Occipital lobe (tissue), 2 donors: ENCODE data around the gene CORO7. TPM values are rescaled to one million over a fixed set of nuclear protein-coding genes. Genes with fewer than 3 reads are reported as not detected.
"Not testable (repeated sequence)": the region's sequence is repeated elsewhere in the genome, so short reads cannot be mapped to it uniquely, and the experiment has no call there.

ENCODE experiments used
- DNase-seq: peaks from one replicate; lab custom pipeline; 2025; lab: John Stamatoyannopoulos, UW
- total RNA-seq: library from RNA; depleted of rRNA; stranded (reverse); fragments of >200 nt; gene quantifications from one replicate; pipeline ENCODE4 v1.2.3, GENCODE V29; 2014

CORO7 gene
- total RNA-seq, 1 donor from 2014 or later = 38.8 TPM

GRCh38 chr16:4356820-4357219 is 59.6 kb downstream of the CORO7 start:
- DNase-seq = no peak

GRCh38 chr16:4354512-4355409 is 61.6 kb downstream of the CORO7 start:
- no peak for DNase-seq

GRCh38 chr16:4353675-4354074 is 62.7 kb downstream of the CORO7 start:
- no peak for DNase-seq

- no peak for DNase-seq
Observed at GRCh38 chr16:4352843-4353242, 63.6 kb downstream of the CORO7 start.

- DNase-seq = no peak
Observed at GRCh38 chr16:4351880-4352279, 64.5 kb downstream of the CORO7 start.

GRCh38 chr16:4350787-4351659 is 65.4 kb downstream of the CORO7 start, which contains the start of gene PAM16:
Gene PAM16, minus strand, starts transcription at chr16:4351321. Its CDS starts 87 bp downstream, at chr16:4351234.
- DNase-seq = peak; percentile 92

- DNase-seq = no peak
Observed at GRCh38 chr16:4350365-4350786, 66.0 kb downstream of the CORO7 start.

GRCh38 chr16:4349332-4349731 is 67.1 kb downstream of the CORO7 start:
- no peak for DNase-seq

- DNase-seq = no peak
Observed at GRCh38 chr16:4347765-4348509, 68.5 kb downstream of the CORO7 start.

GRCh38 chr16:4347010-4347409 is 69.4 kb downstream of the CORO7 start:
- no peak for DNase-seq

GRCh38 chr16:4345836-4346781 is 70.3 kb downstream of the CORO7 start:
- no peak for DNase-seq

GRCh38 chr16:4344983-4345835 is 71.2 kb downstream of the CORO7 start:
- peak; percentile 72 for DNase-seq

- not testable (repeated sequence) for DNase-seq
Observed at GRCh38 chr16:4344300-4344982, 72.0 kb downstream of the CORO7 start.

- DNase-seq = no peak
Observed at GRCh38 chr16:4342866-4343744, 73.3 kb downstream of the CORO7 start.

- no peak for DNase-seq
Observed at GRCh38 chr16:4341250-4341649, 75.1 kb downstream of the CORO7 start.

- DNase-seq = no peak
Observed at GRCh38 chr16:4340443-4340842, 76.0 kb downstream of the CORO7 start.

GRCh38 chr16:4339909-4340308 is 76.5 kb downstream of the CORO7 start:
- no peak for DNase-seq

GRCh38 chr16:4339455-4339854 is 76.9 kb downstream of the CORO7 start:
- DNase-seq = no peak
